Amygdala (tissue), 56 donors: Measurements from ENCODE around the gene MINAR2.

Experiments
- DNase-seq, 56 donors: peaks; one replicate each; lab custom pipeline; 2025; lab: John Stamatoyannopoulos, UW

MINAR2 gene

GRCh38 chr5:129770024-129770820 lies 22.3 kb downstream of the MINAR2 start:
- no peak for DNase-seq

GRCh38 chr5:129771058-129771838 lies 23.4 kb downstream of the MINAR2 start:
- DNase-seq, result peak in 48 of 56 donors; percentile 1 to 78 (median 24)

- DNase-seq, result no peak
These were observed 25.5 kb downstream of the MINAR2 start for GRCh38 chr5:129773376-129773775.

GRCh38 chr5:129781594-129781993 lies 33.7 kb downstream of the MINAR2 start:
- peak in 1 of 56 donors; percentile 7 for DNase-seq

- DNase-seq, result no peak
These were observed 55.5 kb downstream of the MINAR2 start for GRCh38 chr5:129803403-129803802.

- DNase-seq, result no peak
These were observed 56.8 kb downstream of the MINAR2 start for GRCh38 chr5:129804705-129805104.

- no peak for DNase-seq
These were observed 59.4 kb downstream of the MINAR2 start for GRCh38 chr5:129807162-129807814.
